NCI-H2227 (cell line): ENCODE measurements around the gene KPNA1.
"Not testable (repeated sequence)": the region's sequence is repeated elsewhere in the genome, so short reads cannot be mapped to it uniquely, and the experiment has no call there.

Experiments
- DNase-seq: peaks from one replicate; lab custom pipeline; 2025; ENCODE audit not compliant: unreplicated experiment; lab: John Stamatoyannopoulos, UW

KPNA1 gene

GRCh38 chr3:122520861-122521260 lies 6.1 kb upstream of the KPNA1 start:
- DNase-seq = no peak

- no peak for DNase-seq
Measured at GRCh38 chr3:122519693-122520092, 5.0 kb upstream of the KPNA1 start.

GRCh38 chr3:122516846-122517360 lies 2.2 kb upstream of the KPNA1 start:
- no peak for DNase-seq

- no peak for DNase-seq
Measured at GRCh38 chr3:122515870-122516269, 1.1 kb upstream of the KPNA1 start.

GRCh38 chr3:122515020-122515468 lies 305 bp upstream of the KPNA1 start:
- no peak for DNase-seq

- no peak for DNase-seq
Measured at GRCh38 chr3:122513386-122514122, 1.2 kb downstream of the KPNA1 start.

- no peak for DNase-seq
Measured at GRCh38 chr3:122512284-122512683, 2.5 kb downstream of the KPNA1 start.

- no peak for DNase-seq
Measured at GRCh38 chr3:122510878-122511535, 3.7 kb downstream of the KPNA1 start.

GRCh38 chr3:122508944-122509343 lies 5.8 kb downstream of the KPNA1 start:
- DNase-seq = not testable (repeated sequence)

GRCh38 chr3:122508135-122508914 lies 6.4 kb downstream of the KPNA1 start:
- no peak for DNase-seq

- no peak for DNase-seq
Measured at GRCh38 chr3:122506450-122506849, 8.3 kb downstream of the KPNA1 start.

GRCh38 chr3:122505676-122506075 lies 9.1 kb downstream of the KPNA1 start:
- DNase-seq = no peak

- no peak for DNase-seq
Measured at GRCh38 chr3:122502941-122503340, 11.8 kb downstream of the KPNA1 start.

- no peak for DNase-seq
Measured at GRCh38 chr3:122502139-122502538, 12.6 kb downstream of the KPNA1 start.

- not testable (repeated sequence) for DNase-seq
Measured at GRCh38 chr3:122500964-122501363, 13.8 kb downstream of the KPNA1 start.

GRCh38 chr3:122498152-122498551 lies 16.6 kb downstream of the KPNA1 start:
- no peak for DNase-seq

GRCh38 chr3:122497425-122497824 lies 17.3 kb downstream of the KPNA1 start:
- DNase-seq = no peak

GRCh38 chr3:122496508-122496907 lies 18.2 kb downstream of the KPNA1 start:
- no peak for DNase-seq

GRCh38 chr3:122493296-122493695 lies 21.4 kb downstream of the KPNA1 start:
- no peak for DNase-seq

- no peak for DNase-seq
Measured at GRCh38 chr3:122488262-122488973, 26.3 kb downstream of the KPNA1 start.

- no peak for DNase-seq
Measured at GRCh38 chr3:122484985-122485384, 29.8 kb downstream of the KPNA1 start.
